Ramos (cell line): ENCODE data around the gene STIM1.
"Not testable (repeated sequence)": the region's sequence is repeated elsewhere in the genome, so short reads cannot be mapped to it uniquely, and the experiment has no call there.

Source experiments
- in situ Hi-C: fragments of 300-500 bp; cut with MboI; formaldehyde crosslinking; loops from one replicate; pipeline ENCODE4 v1.14.3; 2022; ENCODE audit warnings: low sequenced_read_pairs; ENCODE audit not compliant: unreplicated experiment

STIM1 gene

DNA sequence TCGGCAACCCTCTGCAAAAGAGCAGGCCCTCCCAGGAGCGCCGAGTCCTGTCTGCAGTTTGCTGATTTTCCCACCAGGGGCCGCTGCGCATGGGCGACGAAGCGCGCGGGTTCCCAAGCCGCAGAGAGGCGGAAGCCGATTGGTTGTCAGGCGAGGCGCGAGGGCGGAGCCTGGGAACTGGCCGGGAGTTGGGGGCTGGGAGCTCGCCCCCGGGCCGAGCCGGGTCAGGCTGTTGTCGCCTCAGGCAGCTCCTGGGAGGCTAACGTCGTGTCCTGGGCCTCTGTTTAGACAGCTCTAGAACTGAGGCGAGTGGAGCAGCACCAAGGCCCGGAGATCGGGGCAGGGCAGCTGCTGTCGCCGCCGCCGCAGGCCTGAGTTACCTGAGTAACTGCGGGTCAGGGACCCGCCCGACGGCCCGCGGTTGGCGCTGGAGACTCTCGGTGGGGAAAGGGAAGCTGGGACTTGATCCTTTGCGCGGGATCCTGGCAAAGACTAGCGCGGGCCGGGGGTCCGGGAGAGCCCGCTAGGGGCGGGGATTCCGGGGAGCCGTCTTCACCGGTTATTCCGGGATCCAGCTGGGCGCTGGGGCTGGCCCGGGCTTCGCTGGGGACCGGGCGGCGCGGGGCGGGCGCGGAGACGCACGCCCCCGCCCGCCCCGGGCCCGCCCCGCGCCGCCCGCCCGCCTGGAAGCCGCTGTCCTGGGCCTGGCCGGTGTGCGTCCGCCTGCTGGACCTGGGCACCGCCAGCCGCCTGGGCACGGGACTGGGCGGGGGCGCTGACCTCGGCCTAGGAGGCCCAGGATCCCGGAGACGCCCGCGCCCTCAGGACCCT lies at the start of gene STIM1:
Gene STIM1 (plus strand): TSS at position 688 of the 831 bp plus-strand sequence. CDS start 607 bp downstream, outside the sequence.
- in situ Hi-C loops, result no loop called here

DNA sequence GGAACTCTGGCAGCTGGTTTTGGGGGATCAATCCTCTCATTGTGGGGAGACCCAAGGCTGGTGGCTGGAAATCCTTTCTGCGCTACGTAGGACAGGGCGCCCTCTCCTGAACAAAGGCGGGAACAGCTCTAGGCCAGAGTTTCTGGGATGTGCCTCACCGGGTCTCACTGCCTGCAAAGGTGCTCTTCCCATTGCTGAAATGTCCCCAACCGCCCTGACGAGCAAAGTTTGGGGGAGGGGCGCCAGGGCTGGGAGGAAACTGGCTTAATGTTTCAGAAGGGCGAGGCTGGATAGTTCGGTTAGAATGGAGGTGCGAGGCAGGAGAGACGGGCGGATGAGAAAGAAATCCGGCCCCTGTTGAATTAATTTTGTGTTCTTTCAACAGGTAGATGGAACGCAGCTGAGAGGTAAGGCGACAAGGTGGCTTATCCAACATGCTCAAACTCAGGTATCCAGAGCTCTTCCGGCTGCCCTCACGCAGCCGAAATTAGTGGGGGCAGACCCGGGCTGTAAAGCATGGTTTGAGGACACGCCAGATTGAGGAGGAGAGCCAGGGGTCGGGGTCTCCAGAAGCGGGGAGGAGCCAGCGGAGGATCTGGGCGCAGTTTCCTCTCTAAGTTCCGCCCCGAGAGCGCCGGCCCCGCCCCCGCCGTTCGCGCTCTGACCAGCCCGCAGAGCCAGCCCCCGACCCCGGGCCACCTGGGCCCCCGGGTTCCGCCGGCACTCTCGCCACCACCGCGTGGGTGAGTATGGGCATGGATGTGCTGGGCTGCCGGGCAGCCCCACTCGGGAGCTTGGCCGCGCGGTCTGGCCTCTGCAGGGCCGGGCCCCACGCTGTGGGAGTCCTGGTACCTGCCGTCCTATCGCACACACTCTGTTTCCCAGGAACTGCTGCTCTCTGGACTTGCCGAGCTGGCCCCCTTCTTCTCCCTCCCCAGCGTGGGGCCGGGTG lies 47.3 kb upstream of the STIM1 start, which contains the start of gene PGAP2:
Gene PGAP2 (plus strand): TSS at position 652 of the 952 bp plus-strand sequence. CDS start 2,700 bp downstream, outside the sequence.
- in situ Hi-C loops, result no loop called here

DNA sequence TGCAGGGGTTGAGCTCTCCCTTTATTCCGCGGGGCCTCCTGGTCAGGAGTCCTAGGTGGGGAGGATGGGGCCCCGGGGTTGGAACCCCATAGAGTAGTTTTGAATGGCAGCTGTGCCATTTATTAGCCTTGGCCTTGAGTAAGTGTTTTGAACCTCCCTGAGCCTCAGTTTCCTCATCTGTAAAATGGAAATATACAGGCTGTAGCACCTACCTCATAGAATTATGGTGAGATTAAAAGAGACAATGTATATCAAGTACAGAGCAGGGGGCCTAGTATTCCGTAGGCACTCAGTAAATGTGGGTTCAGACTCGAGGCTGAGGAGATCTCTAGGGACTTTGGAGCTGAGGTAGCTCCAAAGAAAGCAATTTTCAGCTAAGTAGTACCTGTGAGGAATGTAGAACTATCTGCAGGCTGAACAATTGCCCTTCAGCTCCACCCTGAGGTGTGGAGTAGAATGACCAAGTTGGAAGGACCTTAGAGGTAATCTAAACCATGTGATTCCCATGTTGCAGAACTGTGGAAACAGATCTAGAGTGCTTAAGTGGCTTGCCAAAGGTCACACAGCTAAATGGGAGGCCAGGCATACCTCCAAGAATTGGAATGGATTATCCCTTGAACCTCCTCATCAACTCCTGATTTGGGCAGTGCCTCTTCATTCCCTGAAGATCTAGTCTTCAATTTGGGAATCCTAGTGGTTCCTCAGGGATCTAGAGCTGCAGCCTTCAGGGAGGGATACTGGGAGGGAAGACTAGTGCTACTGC lies 46.4 kb upstream of the STIM1 start:
- in situ Hi-C loops, result no loop called here

DNA sequence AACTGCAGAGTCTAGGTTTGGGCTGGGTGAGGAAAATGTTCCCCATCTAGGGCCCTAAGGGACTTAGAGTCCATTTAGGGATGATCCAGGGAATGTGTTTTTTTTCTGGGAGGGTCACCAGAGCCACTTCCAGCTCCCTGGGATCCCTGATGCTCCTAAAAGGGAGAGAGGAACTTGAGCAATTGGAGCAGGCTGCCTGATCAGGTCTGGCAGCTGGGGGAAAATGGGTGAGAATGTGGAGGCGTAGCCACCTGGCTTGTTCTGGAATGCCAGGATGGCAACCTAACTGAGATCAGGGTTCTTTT lies 45.9 kb upstream of the STIM1 start:
- in situ Hi-C loops, result no loop called here

DNA sequence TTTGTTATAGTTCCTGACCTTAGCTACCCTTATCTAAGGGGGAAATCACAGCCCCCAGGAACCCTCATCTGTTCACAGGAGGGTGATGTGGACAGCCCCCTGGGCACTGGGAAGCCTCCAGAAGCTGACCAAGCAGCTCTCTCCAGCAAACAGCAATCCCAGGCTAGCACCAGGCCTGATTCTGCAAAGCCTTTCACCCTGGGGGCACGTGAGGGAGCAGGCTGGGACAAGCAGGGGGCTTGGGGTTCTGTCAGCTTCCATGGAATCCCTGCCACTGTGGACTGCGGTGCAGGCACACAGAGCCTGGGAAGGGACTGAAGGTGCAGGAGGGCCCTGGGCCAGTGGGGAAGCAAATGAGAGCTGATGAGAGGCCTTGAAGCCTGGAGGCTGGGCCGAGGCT lies 45.0 kb upstream of the STIM1 start:
- in situ Hi-C loops, result no loop called here

DNA sequence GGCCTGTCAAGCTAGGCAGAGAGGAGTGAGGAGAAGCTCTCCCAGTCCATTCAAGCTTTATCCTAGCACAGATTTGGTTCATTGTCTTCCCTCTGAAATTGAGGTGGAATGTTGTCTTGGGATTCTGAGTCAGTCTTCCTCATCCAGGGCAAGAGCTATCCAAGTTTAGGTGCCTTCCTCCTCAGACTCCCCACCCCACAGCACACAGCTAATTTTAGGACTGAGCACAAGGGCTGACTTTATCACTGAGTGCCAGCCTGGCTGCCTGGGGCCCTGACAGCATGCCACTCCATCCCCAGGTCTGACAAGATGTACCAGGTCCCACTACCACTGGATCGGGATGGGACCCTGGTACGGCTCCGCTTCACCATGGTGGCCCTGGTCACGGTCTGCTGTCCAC lies 44.5 kb upstream of the STIM1 start:
- in situ Hi-C loops, result no loop called here

DNA sequence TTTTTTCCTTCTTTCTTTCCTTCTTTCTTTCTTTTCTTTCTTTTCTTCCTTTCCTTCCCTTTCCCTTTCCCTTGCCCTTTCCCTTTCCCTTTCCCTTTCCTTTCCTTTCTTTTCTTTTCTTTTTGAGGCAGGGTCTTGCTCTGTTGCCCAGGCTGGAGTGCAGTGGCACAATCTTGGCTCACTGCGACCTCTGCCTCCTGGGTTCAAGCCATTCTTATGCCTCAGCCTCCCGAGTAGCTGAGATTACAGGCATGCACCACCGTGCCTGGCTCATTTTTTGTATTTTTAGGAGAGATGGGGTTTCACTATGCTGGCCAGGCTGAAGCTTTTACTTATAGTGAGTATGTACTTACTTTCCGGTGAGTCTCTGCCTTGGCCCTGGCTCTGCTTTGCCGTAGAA lies 40.6 kb upstream of the STIM1 start:
- in situ Hi-C loops, result not testable (repeated sequence)

DNA sequence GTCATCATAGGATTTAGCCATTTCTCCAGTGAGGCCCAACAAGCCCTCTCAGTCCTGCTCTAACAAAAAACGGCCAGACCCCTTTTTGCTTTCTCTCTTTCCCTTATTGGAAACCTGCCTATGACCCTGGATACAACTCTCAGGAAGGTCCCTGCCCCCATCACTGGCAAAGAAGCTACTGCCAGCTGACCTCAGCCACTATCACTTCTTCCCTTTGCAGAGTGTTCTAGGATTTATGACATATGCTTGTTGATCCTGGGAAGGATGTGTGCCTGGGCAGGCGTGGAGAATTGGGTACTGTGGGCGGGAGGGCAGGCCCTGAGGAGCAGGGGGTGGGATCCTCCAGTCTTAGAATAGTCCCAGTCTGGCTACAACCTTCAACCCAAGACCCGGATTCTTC lies 39.6 kb upstream of the STIM1 start:
- in situ Hi-C loops, result no loop called here

DNA sequence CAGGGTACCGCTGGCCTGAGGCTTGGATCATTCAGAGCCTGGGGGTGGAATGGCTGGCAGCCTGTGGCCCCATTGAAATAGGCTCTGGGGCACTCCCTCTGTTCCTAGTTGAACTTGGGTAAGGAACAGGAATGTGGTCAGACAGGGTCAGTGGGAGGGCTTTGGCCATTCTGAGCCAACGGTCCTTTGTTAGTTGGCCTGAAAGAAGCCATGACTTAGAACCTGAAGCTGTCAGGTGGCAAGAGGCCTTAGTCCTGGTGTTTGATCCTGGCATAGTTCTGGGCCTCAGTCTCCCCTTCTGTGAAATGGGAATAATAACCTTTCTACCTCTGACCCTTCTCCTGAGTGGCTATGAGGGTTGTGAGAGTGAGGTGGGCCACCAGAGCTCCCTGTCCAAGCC lies 38.8 kb upstream of the STIM1 start:
- in situ Hi-C loops, result no loop called here

DNA sequence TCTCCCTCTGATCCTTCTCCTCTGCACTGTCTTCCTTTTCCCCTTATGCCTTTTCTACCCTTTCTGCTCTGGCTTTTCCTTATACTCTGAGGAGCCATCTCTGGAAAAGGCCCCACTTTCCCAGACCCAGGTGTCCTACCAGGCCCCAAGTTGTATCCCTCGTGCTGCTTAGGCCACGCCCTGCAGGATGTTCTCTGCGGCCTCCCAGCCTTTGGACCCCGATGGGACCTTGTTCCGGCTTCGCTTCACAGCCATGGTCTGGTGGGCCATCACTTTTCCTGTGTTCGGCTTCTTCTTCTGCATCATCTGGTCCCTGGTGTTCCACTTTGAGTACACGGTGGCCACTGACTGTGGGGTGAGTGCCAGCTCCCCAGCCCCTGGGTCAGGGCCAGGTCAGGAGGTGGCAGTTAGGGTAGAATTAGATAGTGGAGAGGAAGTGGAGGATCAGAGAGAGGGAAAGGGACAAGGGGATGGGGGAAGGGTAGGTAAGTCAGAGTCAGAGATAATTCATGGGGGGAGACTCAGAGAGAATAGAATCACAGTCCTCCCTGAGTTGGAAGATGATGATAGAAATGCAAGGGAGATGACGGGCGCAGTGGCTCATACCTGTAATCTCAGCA lies 38.2 kb upstream of the STIM1 start:
- in situ Hi-C loops, result no loop called here

DNA sequence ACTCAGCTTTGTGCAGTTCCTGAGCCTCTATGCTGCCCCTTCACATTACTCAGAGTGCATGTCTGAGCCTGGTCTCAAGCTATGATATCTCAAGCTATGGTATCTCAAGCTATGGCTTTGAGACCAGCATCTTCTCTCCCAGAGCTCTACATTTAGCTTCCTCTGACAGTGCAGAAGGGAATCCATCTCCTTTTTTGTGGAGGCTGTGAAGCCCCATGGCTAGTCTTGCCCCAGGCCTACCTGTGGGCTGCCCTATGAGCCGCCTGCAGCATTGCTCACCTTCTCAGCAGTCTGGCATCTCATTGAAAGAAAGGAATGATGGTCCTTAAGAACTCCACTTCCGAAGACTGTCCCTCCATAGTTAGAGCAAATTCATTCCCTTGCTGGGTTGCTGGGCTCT lies 34.5 kb upstream of the STIM1 start:
- in situ Hi-C loops, result no loop called here

DNA sequence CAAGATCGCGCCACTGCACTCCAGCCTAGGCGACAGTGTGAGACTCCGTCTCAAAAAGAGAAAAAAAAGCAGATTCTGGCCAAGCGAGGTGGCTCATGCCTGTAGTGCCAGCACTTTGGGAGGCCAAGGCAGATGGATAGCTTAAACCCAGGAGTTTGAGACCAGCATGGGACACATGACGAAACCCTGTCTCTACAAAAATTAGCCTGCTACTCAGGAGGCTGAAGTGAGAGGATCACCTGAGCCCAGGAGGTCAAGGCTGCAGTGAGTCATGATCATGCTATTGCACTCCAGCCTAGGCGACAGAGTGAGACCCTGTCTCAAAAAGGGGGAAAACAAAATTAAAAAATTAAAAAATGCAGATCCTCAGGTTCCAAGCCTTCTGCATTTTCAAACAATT lies 33.2 kb upstream of the STIM1 start:
- in situ Hi-C loops, result no loop called here

DNA sequence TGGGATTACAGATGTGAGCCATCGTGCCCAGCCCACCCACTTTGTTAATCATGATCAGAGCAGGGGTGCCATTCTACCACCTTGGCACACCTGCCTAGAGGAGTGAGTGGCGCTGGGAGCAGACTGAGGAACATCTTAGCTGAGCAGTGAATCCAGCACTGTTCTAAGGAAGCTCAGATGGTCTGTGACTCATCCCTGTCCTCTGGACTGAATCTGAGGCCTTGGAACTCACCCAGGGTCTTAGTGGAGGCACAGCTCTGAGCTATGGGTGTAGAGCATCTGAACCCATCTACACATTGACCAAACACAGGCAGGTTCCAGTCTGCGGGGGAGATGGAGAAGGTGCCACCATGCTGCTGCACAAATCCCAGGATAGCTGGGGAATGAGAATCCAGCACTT lies 32.2 kb upstream of the STIM1 start:
- in situ Hi-C loops, result no loop called here

DNA sequence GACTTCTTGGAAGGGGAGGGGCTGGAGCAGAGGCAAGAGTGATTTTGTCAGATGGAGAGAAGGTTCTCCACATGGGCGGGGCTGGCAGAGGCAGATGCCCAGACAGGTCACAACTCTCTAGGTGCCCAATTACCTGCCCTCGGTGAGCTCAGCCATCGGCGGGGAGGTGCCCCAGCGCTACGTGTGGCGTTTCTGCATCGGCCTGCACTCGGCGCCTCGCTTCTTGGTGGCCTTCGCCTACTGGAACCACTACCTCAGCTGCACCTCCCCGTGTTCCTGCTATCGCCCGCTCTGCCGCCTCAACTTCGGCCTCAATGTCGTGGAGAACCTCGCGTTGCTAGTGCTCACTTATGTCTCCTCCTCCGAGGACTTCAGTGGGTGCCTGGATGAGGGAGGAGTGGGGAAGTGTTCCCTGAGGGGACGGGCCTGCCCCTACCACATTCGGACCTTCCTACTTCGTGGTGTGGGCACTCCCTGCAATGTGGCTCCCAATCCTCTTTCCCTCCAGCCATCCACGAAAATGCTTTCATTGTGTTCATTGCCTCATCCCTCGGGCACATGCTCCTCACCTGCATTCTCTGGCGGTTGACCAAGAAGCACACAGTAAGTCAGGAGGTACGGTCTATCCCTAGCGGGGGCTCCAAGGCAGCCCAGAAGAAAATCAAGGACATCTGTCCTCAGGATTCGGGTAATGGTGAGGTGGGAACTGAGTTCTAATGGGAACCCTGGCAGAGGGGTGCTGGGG lies 31.5 kb upstream of the STIM1 start:
- in situ Hi-C loops, result no loop called here

DNA sequence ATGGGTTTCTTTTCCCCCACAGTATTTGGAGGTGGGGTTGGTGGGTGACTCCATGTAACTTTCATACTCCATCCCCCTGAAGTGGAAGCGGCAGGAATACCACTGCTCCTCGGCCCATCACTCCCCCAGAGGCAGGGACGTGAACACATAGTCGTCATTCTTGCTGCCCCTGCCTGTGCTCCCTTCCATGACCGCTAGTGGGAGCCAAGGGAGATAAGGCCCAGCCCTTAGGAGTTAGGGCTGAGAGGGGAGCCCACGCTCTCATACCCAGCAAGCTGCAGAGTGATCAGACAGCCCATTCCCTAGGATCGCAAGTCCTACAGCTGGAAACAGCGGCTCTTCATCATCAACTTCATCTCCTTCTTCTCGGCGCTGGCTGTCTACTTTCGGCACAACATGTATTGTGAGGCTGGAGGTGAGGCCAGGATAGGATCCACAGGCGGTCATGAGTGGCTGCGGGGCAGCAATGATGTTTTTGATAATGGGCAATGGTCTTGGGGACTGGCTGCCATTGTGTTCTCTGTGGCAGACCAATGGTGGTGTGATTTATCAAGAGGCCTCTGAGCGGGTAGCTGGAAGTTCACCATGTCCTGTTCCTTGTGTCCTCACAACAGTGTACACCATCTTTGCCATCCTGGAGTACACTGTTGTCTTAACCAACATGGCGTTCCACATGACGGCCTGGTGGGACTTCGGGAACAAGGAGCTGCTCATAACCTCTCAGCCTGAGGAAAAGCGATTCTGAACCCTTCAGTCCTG lies 30.6 kb upstream of the STIM1 start:
- in situ Hi-C loops, result no loop called here

DNA sequence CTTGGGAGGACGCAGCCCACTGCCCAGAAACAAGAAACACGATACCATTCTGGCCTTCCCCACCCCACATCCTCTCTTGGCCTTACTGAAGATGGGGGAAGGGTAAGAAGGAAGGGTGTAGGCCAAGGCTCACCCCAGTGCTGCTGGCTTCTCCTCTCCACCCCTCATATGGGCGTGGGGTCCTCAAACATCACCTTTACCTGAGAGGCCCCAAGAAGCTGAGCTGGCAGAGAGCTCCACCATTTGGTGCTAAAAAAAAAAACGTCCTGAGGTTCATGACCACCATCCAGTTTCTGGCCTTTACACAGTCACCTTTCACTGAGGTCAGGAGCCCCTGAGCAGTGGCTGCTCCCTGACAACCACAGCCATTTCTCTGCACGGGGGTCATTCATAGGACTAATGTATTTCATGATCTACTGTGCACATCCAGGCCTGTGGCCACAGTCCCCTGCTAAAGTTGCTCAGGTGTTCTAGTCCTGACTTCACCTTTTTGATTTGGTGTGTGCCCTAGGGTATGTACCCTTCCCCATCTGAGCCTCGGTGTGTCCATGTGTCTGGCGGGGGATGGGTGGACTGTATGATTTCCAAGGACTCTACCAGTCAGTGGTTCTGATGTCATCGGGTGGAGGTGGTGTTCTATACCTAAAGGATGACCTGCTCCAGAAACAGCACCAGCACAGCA lies 29.9 kb upstream of the STIM1 start:
- in situ Hi-C loops, result no loop called here

DNA sequence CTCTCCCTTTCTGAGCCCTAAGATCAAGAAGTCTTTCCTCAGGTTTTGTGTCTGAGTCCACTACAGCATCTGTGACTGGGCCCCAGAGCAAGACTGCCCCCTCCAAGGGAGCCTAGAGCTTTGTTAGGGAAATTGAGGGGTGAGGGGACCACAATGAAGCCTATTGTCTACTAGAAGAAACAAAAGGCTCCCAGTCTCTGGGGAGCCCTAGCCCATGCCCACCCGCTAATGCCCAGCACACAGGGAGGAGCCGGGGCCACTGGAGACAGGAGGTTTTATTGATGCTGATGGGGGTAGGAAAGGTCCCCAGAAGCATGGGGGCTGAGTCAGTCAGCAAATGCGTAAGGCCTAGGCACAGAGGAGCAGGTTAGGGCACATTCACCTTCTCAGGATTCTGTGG lies 28.7 kb upstream of the STIM1 start:
- in situ Hi-C loops, result no loop called here
